Activated CD4-positive, alpha-beta T cell treated with anti-CD3 and anti-CD28 coated beads for 36 hours (primary cell): ENCODE data around the gene LHFPL3. TPM values are rescaled to one million over a fixed set of nuclear protein-coding genes. Genes with fewer than 3 reads are reported as not detected.

Experiments used
- ATAC-seq: fragments of 200-7000 bp; cut with Tn5 transposase; one replicate; pipeline ENCODE4 v1.10.0; 2021; ENCODE audit warnings: mild to moderate bottlenecking, moderate library complexity
- CTCF ChIA-PET: fragments of 350-600 bp; sonication (Branson Sonifier 250); formaldehyde crosslinking; loops from one replicate; lab custom pipeline; 2021; ENCODE audit warnings: antibody characterized with exemption; lab: Charles Lee
- POLR2A ChIA-PET: fragments of 350-600 bp; sonication (Branson Sonifier 250); formaldehyde crosslinking; loops from one replicate; lab custom pipeline; 2021; ENCODE audit warnings: antibody characterized with exemption, inconsistent platforms; lab: Charles Lee
- DNase-seq: peaks from one replicate; pipeline ENCODE4 v3.0.0-alpha.2; 2020
- H3K27ac Mint-ChIP-seq: one replicate; pipeline ENCODE4 v1.8.0; 2021; ENCODE audit warnings: mixed read lengths
- H3K27me3 Mint-ChIP-seq: one replicate; pipeline ENCODE4 v1.8.0; 2021; ENCODE audit warnings: mixed read lengths
- H3K36me3 Mint-ChIP-seq: one replicate; pipeline ENCODE4 v1.8.0; 2021; ENCODE audit warnings: low read depth, mixed read lengths
- H3K4me1 Mint-ChIP-seq: one replicate; pipeline ENCODE4 v1.8.0; 2021; ENCODE audit warnings: mixed read lengths
- H3K4me3 Mint-ChIP-seq: one replicate; pipeline ENCODE4 v1.8.0; 2021; ENCODE audit warnings: mild to moderate bottlenecking, moderate library complexity, mixed read lengths
- H3K9me3 Mint-ChIP-seq: one replicate; pipeline ENCODE4 v1.8.0; 2021; ENCODE audit warnings: low read depth, mixed read lengths
- intact Hi-C, 2 experiments: fragments of 100-400 bp; cut with DNase I in 1 of 2; cut with micrococcal nuclease in 1 of 2; formaldehyde crosslinking; loops; one replicate each; pipeline versions ENCODE4 v1.14.2 to v1.15.1; 2022 to 2024; cut with DNase I, micrococcal nuclease
- total RNA-seq, 2 experiments: library from RNA; stranded (reverse); gene quantifications; one replicate each; pipeline ENCODE4 v1.2.3, GENCODE V29; 2021

Gene LHFPL3
- total RNA-seq, 2 experiments from 2014 or later: not detected

DNA sequence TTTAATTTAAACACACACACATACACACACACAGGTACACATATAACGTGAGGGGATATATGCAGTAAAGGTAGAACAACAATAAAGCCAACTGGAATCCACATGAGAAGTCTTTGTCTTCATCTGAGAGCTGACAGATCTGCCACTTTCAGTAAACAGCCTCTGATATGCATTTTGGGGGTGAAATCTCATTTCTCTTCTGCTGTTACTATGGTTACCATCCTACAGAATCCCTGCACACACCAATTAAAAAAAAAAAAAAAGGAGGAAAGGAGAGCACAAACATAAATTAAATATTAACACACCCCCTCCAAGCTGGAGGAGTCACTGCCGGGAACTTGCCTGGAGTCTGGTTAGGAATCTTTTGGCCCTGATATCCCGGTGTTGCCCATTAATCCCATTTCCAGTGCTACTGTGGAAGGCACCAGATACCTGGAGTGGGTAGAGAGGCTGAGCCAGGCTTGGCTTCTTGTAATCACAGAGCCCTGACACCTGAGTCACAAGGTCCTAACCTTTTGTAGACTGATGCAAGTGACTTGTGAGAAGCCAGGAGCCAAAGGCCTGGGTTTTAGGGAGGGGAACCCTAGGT is 169.1 kb downstream of the LHFPL3 start:
- Mint-ChIP-seq H3K36me3 (no peaks in the 10 kb centered on the region), H3K9me3 (no peaks in the 10 kb centered on the region), H3K4me3 (no peak overlapping the region), H3K27me3 (peaks cover 4% of the 10 kb centered on the region), H3K27ac (no peak overlapping the region), H3K4me1 (no peaks in the 10 kb centered on the region)
- DNase-seq: no peak
- ChIA-PET CTCF (no interaction called here), POLR2A (no interaction called here)
- no peak for ATAC-seq
- intact Hi-C loops: no loop called here

DNA sequence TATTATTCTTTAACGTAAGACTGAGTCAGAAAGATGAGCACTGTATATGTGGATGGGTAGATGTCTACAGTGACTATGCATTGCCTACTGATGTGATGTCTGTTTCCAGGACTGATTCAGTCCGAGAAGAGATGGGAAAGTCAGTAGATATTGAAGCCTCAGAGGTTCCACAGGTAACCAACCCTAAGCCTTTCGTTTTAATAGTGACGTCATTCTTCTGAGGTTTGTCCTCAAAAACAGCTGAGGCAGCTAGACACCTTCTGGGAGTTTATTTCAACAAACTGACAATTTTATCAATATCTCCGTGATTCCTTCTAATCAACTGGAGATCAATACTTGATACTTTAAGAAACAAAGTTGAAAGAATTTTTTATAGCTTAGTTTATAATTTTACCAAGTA is 171.6 kb downstream of the LHFPL3 start:
- Mint-ChIP-seq H3K27me3 (no peaks in the 10 kb centered on the region), H3K27ac (no peak overlapping the region), H3K9me3 (no peaks in the 10 kb centered on the region), H3K36me3 (no peaks in the 10 kb centered on the region), H3K4me1 (no peaks in the 10 kb centered on the region), H3K4me3 (no peak overlapping the region)
- CTCF ChIA-PET: no interaction called here
- POLR2A ChIA-PET: no interaction called here
- no peak for ATAC-seq
- intact Hi-C loops: no loop called here
- DNase-seq: no peak

DNA sequence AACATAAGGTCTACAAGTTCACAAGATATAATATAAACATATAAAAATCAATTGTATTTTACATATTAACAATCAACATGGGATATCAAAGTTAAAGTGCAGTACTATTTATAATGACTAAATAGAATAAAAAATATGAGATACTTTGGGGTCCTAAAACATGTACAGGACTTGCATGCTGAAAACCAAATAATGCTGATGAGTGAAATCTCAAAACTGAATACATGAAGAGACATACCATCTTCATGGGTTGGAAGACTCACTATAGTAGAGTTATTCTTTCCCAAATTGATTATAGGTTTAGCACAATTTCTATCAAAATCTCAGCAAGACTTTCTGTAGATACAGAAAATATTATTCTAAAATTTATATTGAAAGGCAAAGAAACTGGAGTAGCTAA is 181.5 kb downstream of the LHFPL3 start:
- DNase-seq (no peak), ATAC-seq (no peak)
- intact Hi-C loops: no loop called here
- peaks cover 6% of the 10 kb centered on the region for H3K27me3 Mint-ChIP-seq
- CTCF ChIA-PET: no interaction called here
- H3K36me3 Mint-ChIP-seq: no peaks in the 10 kb centered on the region
- H3K4me3 Mint-ChIP-seq: no peak overlapping the region
- no peak overlapping the region for H3K27ac Mint-ChIP-seq
- POLR2A ChIA-PET: no interaction called here
- no peaks in the 10 kb centered on the region for H3K4me1 Mint-ChIP-seq
- peaks cover 2% of the 10 kb centered on the region for H3K9me3 Mint-ChIP-seq

DNA sequence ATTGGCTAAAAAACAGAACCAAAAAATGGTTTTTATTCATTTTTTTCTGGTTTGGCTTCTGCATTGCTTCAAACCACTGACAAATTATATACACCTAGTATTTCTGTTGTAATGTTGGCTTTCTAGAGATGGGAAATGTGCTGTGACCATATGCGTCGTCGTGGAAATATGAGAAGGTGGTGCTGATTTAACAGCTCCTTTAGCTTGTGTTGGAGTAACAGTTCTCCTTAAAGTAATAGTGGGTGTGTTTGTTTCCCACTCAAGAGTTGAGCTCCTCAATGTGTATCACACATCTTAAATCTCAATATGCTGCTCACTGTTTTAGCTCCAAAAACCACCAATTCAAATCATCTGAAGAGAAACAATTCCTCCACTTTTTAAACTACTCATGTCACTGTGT is 196.4 kb downstream of the LHFPL3 start:
- intact Hi-C loops: no loop called here
- ATAC-seq: no peak

DNA sequence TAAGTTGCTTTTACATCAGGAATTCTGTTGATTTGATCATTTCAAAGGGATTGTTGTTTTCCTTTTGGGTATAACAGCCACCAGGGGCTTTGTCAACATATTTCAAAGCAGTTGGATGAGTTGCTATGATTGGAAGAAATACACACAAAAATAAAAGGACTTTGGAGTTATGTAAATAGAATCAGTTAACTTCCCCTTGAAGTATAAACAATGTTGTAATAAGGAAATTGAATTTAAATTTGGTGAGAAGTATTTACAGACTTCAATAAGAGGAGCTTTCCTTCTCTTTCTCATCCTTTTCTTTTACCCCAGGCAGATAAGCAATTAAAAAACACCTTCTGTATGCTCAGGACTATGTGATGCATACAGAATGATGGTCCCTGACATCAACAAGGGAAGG is 199.7 kb downstream of the LHFPL3 start:
- ChIA-PET CTCF (no interaction called here), POLR2A (interaction anchor here (0.6 kb wide), 1 partner anchor 16 kb away, joined by 3 read pairs; no protein-coding TSS in a partner anchor)
- DNase-seq (no peak), ATAC-seq (no peak)
- H3K27ac Mint-ChIP-seq: no peak overlapping the region
- no peaks in the 10 kb centered on the region for H3K4me1 Mint-ChIP-seq
- intact Hi-C loops: no loop called here
- H3K4me3 Mint-ChIP-seq: no peak overlapping the region
- no peaks in the 10 kb centered on the region for H3K9me3 Mint-ChIP-seq
- no peaks in the 10 kb centered on the region for H3K36me3 Mint-ChIP-seq
- no peaks in the 10 kb centered on the region for H3K27me3 Mint-ChIP-seq

More for the DNA sequence above, 196.4 kb downstream of the LHFPL3 start:
- Mint-ChIP-seq H3K27ac (no peak overlapping the region), H3K27me3 (no peaks in the 10 kb centered on the region), H3K4me1 (no peaks in the 10 kb centered on the region), H3K36me3 (no peaks in the 10 kb centered on the region), H3K9me3 (no peaks in the 10 kb centered on the region), H3K4me3 (no peak overlapping the region)
- ChIA-PET CTCF (no interaction called here), POLR2A (no interaction called here)
- DNase-seq: no peak

DNA sequence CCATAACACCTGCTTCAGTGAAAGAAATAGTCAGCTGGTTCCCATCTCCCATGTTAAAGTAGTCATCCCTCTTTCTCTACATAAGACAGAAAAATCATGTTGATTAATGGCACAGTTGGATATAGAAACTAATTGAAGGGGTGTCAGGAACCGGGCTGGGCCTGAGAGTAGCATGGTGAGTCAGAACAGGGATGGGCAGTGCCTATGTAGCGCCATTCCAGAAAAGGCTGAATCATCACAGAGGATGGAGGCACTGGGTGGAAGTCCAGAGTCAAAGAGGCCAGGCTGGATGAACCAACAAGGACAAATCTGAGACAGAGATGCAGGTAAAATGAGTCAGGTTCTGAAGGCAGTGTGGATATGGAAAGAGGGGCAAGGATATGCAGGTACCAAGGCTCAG is 201.2 kb downstream of the LHFPL3 start:
- no peak for DNase-seq
- no peak for ATAC-seq
- Mint-ChIP-seq H3K36me3 (no peaks in the 10 kb centered on the region), H3K4me1 (no peaks in the 10 kb centered on the region), H3K27ac (no peak overlapping the region), H3K27me3 (no peaks in the 10 kb centered on the region), H3K9me3 (no peaks in the 10 kb centered on the region), H3K4me3 (no peak overlapping the region)
- ChIA-PET POLR2A (no interaction called here), CTCF (interaction anchor here (1.2 kb wide), 1 partner anchor 10 kb away, joined by 5 read pairs; no protein-coding TSS in a partner anchor)
- intact Hi-C loops: no loop called here

DNA sequence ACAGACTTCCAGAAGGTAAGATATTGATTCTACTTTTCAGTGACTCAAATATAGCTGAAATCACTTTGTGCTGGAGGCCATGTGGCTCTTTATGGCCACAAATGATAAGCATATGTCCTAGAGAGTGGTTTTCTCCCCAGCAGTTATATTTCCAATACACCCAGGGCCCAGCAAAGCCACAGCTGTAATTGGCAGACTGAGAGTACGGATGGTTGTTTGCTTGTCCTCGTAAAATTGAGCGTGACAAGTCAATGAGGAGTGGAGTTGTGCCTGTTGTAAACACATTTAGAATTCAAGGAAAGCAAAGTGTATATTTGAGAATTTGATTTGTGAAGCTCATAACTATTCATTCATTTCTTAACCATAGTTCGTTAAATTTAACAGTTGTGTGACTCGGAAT is 201.8 kb downstream of the LHFPL3 start:
- DNase-seq: no peak
- POLR2A ChIA-PET: no interaction called here

DNA sequence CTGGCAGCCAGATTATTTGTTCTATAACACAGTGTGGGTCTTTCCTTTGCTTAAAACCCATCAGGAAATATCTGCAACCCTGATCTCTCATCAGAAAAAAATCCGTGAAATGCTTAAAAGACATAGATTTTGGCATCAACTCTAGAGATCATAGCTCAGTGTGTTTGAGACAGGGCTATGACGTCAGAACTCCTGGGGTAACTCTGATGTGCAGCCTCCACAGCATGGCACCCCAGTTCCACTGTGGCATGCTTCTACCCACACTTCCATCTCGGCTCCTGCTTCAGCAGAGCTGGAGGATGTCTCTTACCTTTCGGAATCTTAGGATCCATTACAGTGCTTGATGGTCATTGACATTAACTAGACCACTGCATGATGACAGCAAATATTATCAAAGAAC is 205.7 kb downstream of the LHFPL3 start:
- H3K27me3 Mint-ChIP-seq: peaks cover 7% of the 10 kb centered on the region
- intact Hi-C loops: no loop called here
- ATAC-seq (no peak), DNase-seq (no peak)
- no peak overlapping the region for H3K27ac Mint-ChIP-seq
- no peak overlapping the region for H3K4me3 Mint-ChIP-seq
- H3K4me1 Mint-ChIP-seq: no peaks in the 10 kb centered on the region
- H3K9me3 Mint-ChIP-seq: no peaks in the 10 kb centered on the region
- ChIA-PET POLR2A (no interaction called here), CTCF (no interaction called here)
- H3K36me3 Mint-ChIP-seq: no peaks in the 10 kb centered on the region

More for the DNA sequence above, 201.8 kb downstream of the LHFPL3 start:
- Mint-ChIP-seq H3K27ac (no peak overlapping the region), H3K4me1 (no peaks in the 10 kb centered on the region), H3K4me3 (no peak overlapping the region), H3K9me3 (no peaks in the 10 kb centered on the region), H3K27me3 (no peaks in the 10 kb centered on the region), H3K36me3 (no peaks in the 10 kb centered on the region)
- CTCF ChIA-PET: no interaction called here
- ATAC-seq: no peak
- intact Hi-C loops: no loop called here

DNA sequence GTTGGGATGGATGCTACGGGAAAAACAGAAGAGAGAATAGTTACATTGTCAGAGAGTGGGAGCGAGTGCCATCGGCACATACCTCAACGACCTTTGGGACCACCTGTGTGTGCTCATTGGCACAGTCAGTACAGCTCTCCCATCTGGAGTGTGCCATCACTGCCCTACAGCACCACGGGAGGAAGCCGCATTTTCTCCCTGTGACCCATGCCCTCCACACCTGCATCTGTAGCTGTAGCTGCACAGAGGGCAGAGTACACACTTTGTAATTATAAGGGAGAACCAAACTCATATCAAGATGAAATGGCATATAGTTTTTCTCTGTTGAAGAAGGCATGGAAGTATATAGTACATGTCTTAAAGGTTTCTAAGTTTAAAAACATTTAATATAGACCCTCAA is 207.4 kb downstream of the LHFPL3 start:
- no peaks in the 10 kb centered on the region for H3K9me3 Mint-ChIP-seq
- no peak for DNase-seq
- H3K27me3 Mint-ChIP-seq: peaks cover 7% of the 10 kb centered on the region
- ChIA-PET CTCF (no interaction called here), POLR2A (no interaction called here)
- H3K36me3 Mint-ChIP-seq: no peaks in the 10 kb centered on the region
- no peak overlapping the region for H3K27ac Mint-ChIP-seq
- no peaks in the 10 kb centered on the region for H3K4me1 Mint-ChIP-seq
- ATAC-seq: no peak
- no peak overlapping the region for H3K4me3 Mint-ChIP-seq
- intact Hi-C loops: no loop called here

DNA sequence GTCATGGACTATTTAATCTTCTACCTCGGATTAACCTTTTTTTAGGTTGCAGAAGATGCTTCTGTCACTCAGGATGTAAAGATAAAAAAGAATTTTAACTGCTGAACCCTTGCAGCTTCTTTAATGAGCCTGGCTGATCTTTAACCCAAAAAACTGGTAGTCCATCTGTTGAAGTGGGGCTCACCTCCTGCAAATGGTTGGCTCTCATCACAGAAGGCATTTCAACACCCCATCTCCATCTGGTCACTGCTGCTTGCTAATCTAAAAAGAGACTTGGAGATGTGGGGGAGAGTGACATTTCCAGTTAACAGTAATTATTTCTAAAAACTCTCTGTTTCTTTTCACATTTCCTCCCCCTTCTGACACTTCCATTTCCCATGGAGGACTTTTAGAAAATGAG is 208.6 kb downstream of the LHFPL3 start:
- ATAC-seq: no peak
- intact Hi-C loops: no loop called here
- no peak overlapping the region for H3K27ac Mint-ChIP-seq
- H3K27me3 Mint-ChIP-seq: peaks cover 7% of the 10 kb centered on the region
- ChIA-PET POLR2A (no interaction called here), CTCF (no interaction called here)
- no peak overlapping the region for H3K4me3 Mint-ChIP-seq
- no peaks in the 10 kb centered on the region for H3K4me1 Mint-ChIP-seq
- no peaks in the 10 kb centered on the region for H3K9me3 Mint-ChIP-seq
- no peak for DNase-seq
- no peaks in the 10 kb centered on the region for H3K36me3 Mint-ChIP-seq

DNA sequence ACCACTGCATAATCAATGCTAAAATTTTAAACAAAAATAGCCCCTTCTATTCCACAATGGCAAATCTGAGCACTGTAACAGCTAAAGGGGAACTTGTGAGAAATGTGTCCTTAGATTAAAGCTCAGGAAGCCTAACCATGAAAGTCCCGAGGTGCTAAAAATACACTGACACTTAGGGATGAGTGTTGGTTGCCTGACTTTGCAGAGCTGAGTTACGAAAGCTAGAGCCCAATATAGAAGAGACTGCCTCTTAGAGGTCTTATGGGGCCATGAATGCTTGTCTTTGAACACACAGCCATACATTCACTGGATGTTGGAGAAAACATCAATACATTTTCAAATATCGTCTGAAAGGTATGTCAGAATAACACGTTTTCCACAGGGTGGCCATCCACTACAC is 209.7 kb downstream of the LHFPL3 start:
- ATAC-seq: no peak
- H3K27me3 Mint-ChIP-seq: peaks cover 7% of the 10 kb centered on the region
- DNase-seq: no peak
- no peak overlapping the region for H3K27ac Mint-ChIP-seq
- no peaks in the 10 kb centered on the region for H3K9me3 Mint-ChIP-seq
- ChIA-PET CTCF (no interaction called here), POLR2A (no interaction called here)
- H3K4me3 Mint-ChIP-seq: no peak overlapping the region
- no peaks in the 10 kb centered on the region for H3K4me1 Mint-ChIP-seq
- intact Hi-C loops: no loop called here
- no peaks in the 10 kb centered on the region for H3K36me3 Mint-ChIP-seq

DNA sequence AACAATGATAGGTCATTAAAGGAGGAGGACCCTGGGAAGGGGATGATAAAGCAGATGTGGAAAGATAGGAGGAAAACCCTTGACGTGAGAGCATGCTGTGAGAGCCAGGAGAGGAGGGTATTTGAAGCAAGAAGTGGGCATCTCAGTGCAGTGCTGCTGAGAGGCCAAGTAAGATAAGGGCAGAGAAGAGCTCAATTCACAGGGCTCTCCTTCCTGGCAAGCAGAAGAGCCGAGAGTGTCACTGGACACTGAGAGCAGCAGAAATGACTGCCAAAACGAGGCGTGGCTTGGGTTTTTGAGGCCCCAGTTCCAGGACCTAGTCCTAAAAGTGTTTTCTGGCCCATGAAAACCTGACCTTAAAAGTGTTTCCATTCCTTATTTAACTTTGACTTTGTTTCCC is 213.5 kb downstream of the LHFPL3 start:
- no peak overlapping the region for H3K4me3 Mint-ChIP-seq
- no peaks in the 10 kb centered on the region for H3K9me3 Mint-ChIP-seq
- no peaks in the 10 kb centered on the region for H3K36me3 Mint-ChIP-seq
- POLR2A ChIA-PET: no interaction called here
- H3K4me1 Mint-ChIP-seq: no peaks in the 10 kb centered on the region
- H3K27me3 Mint-ChIP-seq: peaks cover 3% of the 10 kb centered on the region
- no peak overlapping the region for H3K27ac Mint-ChIP-seq
- CTCF ChIA-PET: no interaction called here
- DNase-seq (no peak), ATAC-seq (no peak)
- intact Hi-C loops: no loop called here

DNA sequence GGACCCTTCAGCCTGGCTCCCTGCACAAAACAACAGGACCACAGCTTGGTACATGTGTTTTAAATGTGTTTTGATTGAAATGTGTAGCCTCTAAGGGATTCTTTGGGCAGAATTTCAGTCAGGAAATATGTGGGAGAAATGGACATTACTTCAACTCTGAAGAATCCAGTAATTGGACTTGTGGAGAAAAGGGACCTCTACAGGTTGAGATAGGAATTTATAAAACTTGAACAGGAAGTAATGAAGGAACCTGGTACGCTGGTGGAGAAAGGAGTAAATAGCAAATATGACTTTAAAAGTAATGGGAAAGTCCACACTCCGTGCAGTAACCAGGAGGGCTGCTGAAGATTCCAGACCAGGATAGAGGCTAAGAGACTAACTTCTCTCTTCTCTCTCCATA is 220.5 kb downstream of the LHFPL3 start:
- Mint-ChIP-seq H3K9me3 (no peaks in the 10 kb centered on the region), H3K27ac (no peak overlapping the region), H3K27me3 (no peaks in the 10 kb centered on the region), H3K4me1 (no peaks in the 10 kb centered on the region), H3K36me3 (no peaks in the 10 kb centered on the region), H3K4me3 (no peak overlapping the region)
- ChIA-PET POLR2A (no interaction called here), CTCF (no interaction called here)
- intact Hi-C loops: no loop called here
- ATAC-seq (no peak), DNase-seq (no peak)
